B cell (primary cell): Measurements from ENCODE around the gene SIAH2.

Experiments used
- CTCF ChIP-seq: fragments of 200-600 bp; IDR thresholded peaks from one replicate; pipeline ENCODE4 v1.8.0; 2022; ENCODE audit warnings: antibody characterized with exemption, mild to moderate bottlenecking
- EZH2 ChIP-seq: IDR thresholded peaks from 2 replicates; pipeline ENCODE4 v1.6.1; 2012; ENCODE audit warnings: borderline replicate concordance, low read depth, mild to moderate bottlenecking, moderate library complexity, low read length; ENCODE audit not compliant: insufficient read depth, poor library complexity, severe bottlenecking

GRCh38 chr3:150746791-150747590 is 16.0 kb downstream of the SIAH2 start:
- TF ChIP-seq CTCF (no peak), EZH2 (no peak)
